ENCODE results near the gene THADA.
"Not testable (repeated sequence)": the region's sequence is repeated elsewhere in the genome, so short reads cannot be mapped to it uniquely, and the experiment has no call there.

The THADA gene

GRCh38 chr2:43611987-43612894, 16.4 kb upstream of the THADA start:
- peak; percentile 31 for DNase-seq (ENCODE audit: low read depth)
- no peak overlapping the region for H3K4me3 ChIP-seq (ENCODE audit: control insufficient read depth, low read depth, low read length)
- peak; percentile 81 for TF ChIP-seq CTCF (IDR thresholded peaks at IDR 0.05; ENCODE audit: control insufficient read depth, insufficient read depth, low read depth, low read length, missing control alignments)

GRCh38 chr2:43610361-43610760, 14.5 kb upstream of the THADA start:
- no peak for TF ChIP-seq CTCF (IDR thresholded peaks at IDR 0.05; ENCODE audit: control insufficient read depth, insufficient read depth, low read depth, low read length, missing control alignments)
- DNase-seq (ENCODE audit: low read depth) = no peak
- H3K4me3 ChIP-seq (ENCODE audit: control insufficient read depth, low read depth, low read length) = no peak overlapping the region

GRCh38 chr2:43609290-43609918, 13.6 kb upstream of the THADA start:
- TF ChIP-seq CTCF (IDR thresholded peaks at IDR 0.05; ENCODE audit: control insufficient read depth, insufficient read depth, low read depth, low read length, missing control alignments) = peak; percentile 71
- H3K4me3 ChIP-seq (ENCODE audit: control insufficient read depth, low read depth, low read length) = no peak overlapping the region
- DNase-seq (ENCODE audit: low read depth) = no peak

- DNase-seq (ENCODE audit: low read depth) = no peak
- no peak overlapping the region for H3K4me3 ChIP-seq (ENCODE audit: control insufficient read depth, low read depth, low read length)
- TF ChIP-seq CTCF (IDR thresholded peaks at IDR 0.05; ENCODE audit: control insufficient read depth, insufficient read depth, low read depth, low read length, missing control alignments) = no peak
Measured at GRCh38 chr2:43605851-43606250, 10.0 kb upstream of the THADA start.

- H3K4me3 ChIP-seq (ENCODE audit: control insufficient read depth, low read depth, low read length) = no peak overlapping the region
- peak; percentile 70 for TF ChIP-seq CTCF (IDR thresholded peaks at IDR 0.05; ENCODE audit: control insufficient read depth, insufficient read depth, low read depth, low read length, missing control alignments)
- peak; percentile 28 for DNase-seq (ENCODE audit: low read depth)
Measured at GRCh38 chr2:43605079-43605655, 9.3 kb upstream of the THADA start.

GRCh38 chr2:43604674-43605073, 8.8 kb upstream of the THADA start:
- no peak for DNase-seq (ENCODE audit: low read depth)
- TF ChIP-seq CTCF (IDR thresholded peaks at IDR 0.05; ENCODE audit: control insufficient read depth, insufficient read depth, low read depth, low read length, missing control alignments) = no peak
- no peak overlapping the region for H3K4me3 ChIP-seq (ENCODE audit: control insufficient read depth, low read depth, low read length)

GRCh38 chr2:43600596-43600995, 4.8 kb upstream of the THADA start:
- H3K4me3 ChIP-seq (ENCODE audit: control insufficient read depth, low read depth, low read length); DNase-seq (ENCODE audit: low read depth): not testable (repeated sequence)

All from AG09309 (cell line).